ENCODE data around the gene FUZ. TPM values are rescaled to one million over a fixed set of nuclear protein-coding genes. Genes with fewer than 3 reads are reported as not detected.
"Not testable (repeated sequence)": the region's sequence is repeated elsewhere in the genome, so short reads cannot be mapped to it uniquely, and the experiment has no call there.

Gene FUZ
- total RNA-seq, 2 experiments from 2014 or later, result 15.2 to 16.2 TPM

GRCh38 chr19:49823472-49823871 is 10.4 kb upstream of the FUZ start:
- no peak overlapping the region for H3K27ac Mint-ChIP-seq
- ChIA-PET CTCF (no interaction called here), POLR2A (no interaction called here)

DNA sequence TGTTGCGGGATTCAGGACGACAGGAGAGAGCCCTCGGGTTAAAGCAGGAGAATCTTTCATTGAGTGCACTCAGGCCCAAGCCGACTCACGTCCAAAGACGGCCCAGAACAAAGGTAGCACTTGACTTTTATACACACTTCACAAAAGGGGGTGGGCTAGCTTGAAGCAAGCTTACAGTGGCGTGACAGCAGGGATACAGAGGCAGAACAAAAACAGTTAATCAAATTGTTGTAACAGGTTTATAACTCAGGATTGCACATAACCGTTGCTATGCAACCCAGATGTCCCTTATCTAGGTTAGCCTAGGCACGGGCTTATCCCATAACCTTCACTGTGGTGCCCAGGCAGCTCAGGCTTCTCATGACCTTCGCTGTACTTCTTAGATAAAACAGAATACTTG is 7.0 kb upstream of the FUZ start:
- intact Hi-C loops (cut with micrococcal nuclease), result no loop called here
- H3K4me3 Mint-ChIP-seq, result no peak overlapping the region
- peaks cover 13% of the 10 kb centered on the region for H3K4me1 Mint-ChIP-seq (ENCODE audit: low read depth)
- no peaks in the 10 kb centered on the region for H3K36me3 Mint-ChIP-seq
- ChIA-PET CTCF (no interaction called here), POLR2A (no interaction called here)
- no peak overlapping the region for H3K27ac Mint-ChIP-seq
- H3K9me3 Mint-ChIP-seq, result no peaks in the 10 kb centered on the region
- DNase-seq, result no peak
- no peaks in the 10 kb centered on the region for H3K27me3 Mint-ChIP-seq

More at GRCh38 chr19:49823472-49823871, 10.4 kb upstream of the FUZ start:
- Mint-ChIP-seq H3K27me3 (no peaks in the 10 kb centered on the region), H3K4me1 (ENCODE audit: low read depth) (peaks cover 10% of the 10 kb centered on the region), H3K9me3 (no peaks in the 10 kb centered on the region), H3K36me3 (peaks cover 3% of the 10 kb centered on the region), H3K4me3 (no peak overlapping the region)
- no peak for DNase-seq
- intact Hi-C loops (cut with micrococcal nuclease), result no loop called here

GRCh38 chr19:49819452-49820115 is 6.5 kb upstream of the FUZ start:
- H3K36me3 Mint-ChIP-seq, H3K27me3 Mint-ChIP-seq, POLR2A ChIA-PET, DNase-seq, H3K9me3 Mint-ChIP-seq: not testable (repeated sequence)
- CTCF ChIA-PET, result interaction anchor here (0.9 kb wide), 1 partner anchor 102 kb away, joined by 3 read pairs; no protein-coding TSS in a partner anchor
- intact Hi-C loops (cut with micrococcal nuclease), result loop anchor here (2.0 to 5.0 kb wide), 2 partner anchors 31 to 48 kb away; partner anchors contain the start of genes PNKP and PTOV1
- Mint-ChIP-seq H3K4me1 (ENCODE audit: low read depth) (peaks cover 13% of the 10 kb centered on the region), H3K27ac (peak overlapping the region; percentile 11), H3K4me3 (peak overlapping the region; percentile 93)

DNA sequence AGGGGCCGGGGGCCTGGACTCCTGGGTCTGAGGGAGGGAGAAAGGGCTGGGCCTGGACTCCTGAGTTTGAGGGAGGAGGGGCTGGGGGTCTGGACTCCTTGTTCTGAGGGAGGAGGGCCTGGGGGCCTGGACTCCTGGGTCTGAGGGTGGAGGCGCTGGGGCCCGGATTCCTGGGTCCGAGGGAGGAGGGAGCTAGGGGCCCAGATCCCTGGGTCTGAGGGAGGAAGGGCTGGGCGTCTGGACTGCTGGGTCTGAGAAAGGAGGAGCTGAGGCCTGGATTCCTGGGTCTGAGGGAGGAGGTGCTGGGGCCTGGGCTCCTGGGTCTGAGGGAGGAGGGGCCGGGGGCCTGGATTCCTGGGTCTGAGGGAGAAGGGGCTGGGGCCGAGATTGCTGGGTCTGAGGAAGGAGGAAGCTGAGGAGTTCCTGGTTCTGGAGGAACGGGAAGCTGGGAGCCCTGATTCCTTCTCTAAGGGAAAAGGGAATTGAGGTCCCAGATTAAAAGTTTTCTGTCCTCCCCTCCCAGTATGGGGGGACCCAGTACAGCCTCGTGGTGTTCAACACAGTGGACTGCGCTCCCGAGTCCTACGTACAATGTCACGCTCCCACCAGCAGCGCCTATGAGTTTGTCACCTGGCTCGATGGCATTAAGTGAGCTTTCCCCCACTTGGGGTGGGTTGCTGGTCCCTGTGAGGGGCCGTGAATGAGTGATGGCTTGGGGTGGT is 5.7 kb upstream of the FUZ start:
- Mint-ChIP-seq H3K36me3 (no peaks in the 10 kb centered on the region), H3K4me1 (ENCODE audit: low read depth) (peaks cover 16% of the 10 kb centered on the region), H3K9me3 (no peaks in the 10 kb centered on the region), H3K4me3 (peak overlapping the region; percentile 93), H3K27ac (peak overlapping the region; percentile 98), H3K27me3 (no peaks in the 10 kb centered on the region)
- ChIA-PET POLR2A (interaction anchor here (0.6 kb wide), 1 partner anchor 49 kb away, joined by 4 read pairs; the partner anchor contains the start of gene PNKP), CTCF (interaction anchor here (0.7 to 1.1 kb wide), 3 partner anchors 101 to 1499 kb away, joined by 3 to 6 read pairs (median 4); no protein-coding TSS in a partner anchor)
- DNase-seq, result no peak
- intact Hi-C loops (cut with micrococcal nuclease), result loop anchor here (1.0 to 5.0 kb wide), 3 partner anchors 32 to 53 kb away; partner anchors contain the start of genes PNKP and PTOV1

- intact Hi-C loops (cut with micrococcal nuclease), result loop anchor here (1.0 to 5.0 kb wide), 3 partner anchors 33 to 52 kb away; partner anchors contain the start of genes PNKP and PTOV1
- Mint-ChIP-seq H3K36me3 (no peaks in the 10 kb centered on the region), H3K9me3 (no peaks in the 10 kb centered on the region), H3K27ac (peak within 1 kb of the TSS; percentile 98), H3K4me3 (peak within 1 kb of the TSS; percentile 93), H3K27me3 (no peaks in the 10 kb centered on the region), H3K4me1 (ENCODE audit: low read depth) (peaks cover 19% of the 10 kb centered on the region)
- peak; percentile 91 for DNase-seq
- POLR2A ChIA-PET, result no interaction called here
- CTCF ChIA-PET, result interaction anchor here (0.7 to 1.1 kb wide), 2 partner anchors 101 to 1498 kb away, joined by 4 to 6 read pairs; no protein-coding TSS in a partner anchor
Measured at GRCh38 chr19:49817964-49818648, 5.0 kb upstream of the FUZ start, which contains the start of gene MED25. MED25 (plus strand) TSS chr19:49818289; CDS start chr19:49818342, 53 bp downstream.

DNA sequence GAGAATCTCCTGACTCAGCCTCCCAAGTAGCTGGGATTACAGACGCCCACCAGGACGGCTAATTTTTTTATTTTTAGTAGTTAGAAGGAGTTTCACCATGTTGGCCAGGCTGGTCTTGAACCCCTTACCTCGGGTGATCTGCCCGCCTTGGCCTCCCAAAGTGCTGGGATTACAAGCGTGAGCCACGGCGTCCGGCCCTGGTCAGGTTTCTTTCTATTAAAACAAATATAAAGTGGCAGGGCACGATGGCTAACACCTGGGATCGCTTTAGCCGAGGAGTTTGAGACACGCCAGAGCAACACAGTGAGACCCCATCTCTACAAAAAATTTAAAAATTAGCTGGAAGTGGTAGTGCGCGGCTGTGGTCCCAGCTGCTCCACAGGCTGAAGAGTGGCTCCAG is 3.5 kb upstream of the FUZ start:
- Mint-ChIP-seq H3K4me1 (ENCODE audit: low read depth) (peaks cover 31% of the 10 kb centered on the region), H3K4me3 (no peak overlapping the region), H3K27ac (no peak overlapping the region), H3K36me3 (no peaks in the 10 kb centered on the region), H3K27me3 (no peaks in the 10 kb centered on the region), H3K9me3 (no peaks in the 10 kb centered on the region)
- CTCF ChIA-PET, result no interaction called here
- no peak for DNase-seq
- intact Hi-C loops (cut with micrococcal nuclease), result loop anchor here (5.0 kb wide), 1 partner anchor 51 kb away; the partner anchor contains the start of gene PNKP
- POLR2A ChIA-PET, result no interaction called here

DNA sequence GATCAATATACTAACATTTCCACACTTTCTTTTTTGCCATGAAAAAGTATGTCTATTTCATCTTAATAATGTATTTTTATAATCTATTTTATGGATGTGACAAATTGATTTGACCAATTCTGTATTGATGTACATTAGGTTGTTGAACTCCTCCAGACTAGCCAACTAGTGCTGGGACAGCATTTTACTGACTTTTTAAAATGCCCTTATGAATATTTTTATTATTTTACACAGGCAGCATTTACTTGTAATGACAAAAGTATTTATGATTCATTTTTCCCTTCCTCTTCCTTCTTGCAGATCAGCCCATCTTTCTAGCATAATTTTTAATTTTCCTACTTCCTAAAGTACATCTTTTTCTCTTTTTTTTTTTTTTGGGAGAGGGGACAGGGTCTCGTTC is 918 bp upstream of the FUZ start:
- H3K27ac Mint-ChIP-seq, result peak overlapping the region; percentile 96
- no peaks in the 10 kb centered on the region for H3K27me3 Mint-ChIP-seq
- peak overlapping the region; percentile 37 for H3K4me3 Mint-ChIP-seq
- intact Hi-C loops (cut with micrococcal nuclease), result loop anchor here (5.0 kb wide), 3 partner anchors 113 to 317 kb away; partner anchors contain the start of genes ATF5, NUP62, PRR12 and RPS11
- peaks cover 33% of the 10 kb centered on the region for H3K4me1 Mint-ChIP-seq (ENCODE audit: low read depth)
- POLR2A ChIA-PET, result interaction anchor here (1.3 to 1.9 kb wide), 3 partner anchors 36 to 174 kb away, joined by 3 to 9 read pairs (median 8); partner anchors contain the start of genes PTOV1 and RRAS
- no peak for DNase-seq
- H3K36me3 Mint-ChIP-seq, result peaks cover 3% of the 10 kb centered on the region
- CTCF ChIA-PET, result interaction anchor here (0.7 to 1.0 kb wide), 2 partner anchors 15 to 19 kb away, joined by 3 read pairs; no protein-coding TSS in a partner anchor
- no peaks in the 10 kb centered on the region for H3K9me3 Mint-ChIP-seq

DNA sequence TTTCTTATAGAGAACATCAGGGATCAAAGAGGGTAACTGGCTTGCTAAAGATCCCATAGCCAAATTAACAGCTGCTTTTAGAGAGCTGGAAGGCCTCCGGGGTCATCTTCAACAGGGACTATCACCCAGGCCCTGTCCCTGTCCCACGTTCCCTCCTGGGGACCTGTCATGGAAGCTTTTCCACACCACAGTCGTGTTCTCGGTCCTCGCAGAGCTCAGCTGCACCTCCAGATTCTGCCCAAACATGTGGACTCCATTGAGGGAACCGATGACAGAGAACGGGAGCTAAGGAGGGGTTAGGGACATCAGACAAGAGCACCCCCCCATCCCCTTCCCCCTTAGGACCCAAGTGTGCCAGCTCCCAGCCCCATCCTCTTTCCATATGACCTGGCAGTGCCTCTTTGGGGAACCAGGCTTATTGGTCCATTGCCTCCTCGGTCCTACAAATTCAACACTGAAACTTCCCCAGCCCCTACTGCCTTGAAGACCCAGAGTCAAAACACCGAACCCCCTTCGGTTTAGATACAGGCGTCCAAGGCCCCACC is 568 bp downstream of the FUZ start:
- ChIA-PET CTCF (interaction anchor here (1.0 to 1.1 kb wide), 2 partner anchors 96 to 169 kb away, joined by 3 to 4 read pairs; no protein-coding TSS in a partner anchor), POLR2A (interaction anchor here (0.8 to 1.9 kb wide), 4 partner anchors 38 to 172 kb away, joined by 3 to 9 read pairs (median 6); partner anchors contain the start of genes AP2A1, PTOV1 and RRAS)
- Mint-ChIP-seq H3K27ac (peak overlapping the region; percentile 96), H3K27me3 (no peaks in the 10 kb centered on the region), H3K9me3 (no peaks in the 10 kb centered on the region), H3K36me3 (peaks cover 3% of the 10 kb centered on the region), H3K4me1 (ENCODE audit: low read depth) (peaks cover 35% of the 10 kb centered on the region), H3K4me3 (peak overlapping the region; percentile 86)
- intact Hi-C loops (cut with micrococcal nuclease), result loop anchor here (5.0 kb wide), 3 partner anchors 115 to 315 kb away; partner anchors contain the start of genes ATF5, NUP62, PRR12 and RPS11
- no peak for DNase-seq

- Mint-ChIP-seq H3K4me1 (ENCODE audit: low read depth) (peaks cover 35% of the 10 kb centered on the region), H3K4me3 (no peak overlapping the region), H3K27me3 (no peaks in the 10 kb centered on the region), H3K9me3 (no peaks in the 10 kb centered on the region), H3K27ac (no peak overlapping the region), H3K36me3 (peaks cover 3% of the 10 kb centered on the region)
- no peak for DNase-seq
- ChIA-PET CTCF (no interaction called here), POLR2A (no interaction called here)
- intact Hi-C loops (cut with micrococcal nuclease), result loop anchor here (5.0 kb wide), 3 partner anchors 116 to 314 kb away; partner anchors contain the start of genes ATF5, NUP62, PRR12 and RPS11
Measured at GRCh38 chr19:49811328-49811727, 1.8 kb downstream of the FUZ start.

DNA sequence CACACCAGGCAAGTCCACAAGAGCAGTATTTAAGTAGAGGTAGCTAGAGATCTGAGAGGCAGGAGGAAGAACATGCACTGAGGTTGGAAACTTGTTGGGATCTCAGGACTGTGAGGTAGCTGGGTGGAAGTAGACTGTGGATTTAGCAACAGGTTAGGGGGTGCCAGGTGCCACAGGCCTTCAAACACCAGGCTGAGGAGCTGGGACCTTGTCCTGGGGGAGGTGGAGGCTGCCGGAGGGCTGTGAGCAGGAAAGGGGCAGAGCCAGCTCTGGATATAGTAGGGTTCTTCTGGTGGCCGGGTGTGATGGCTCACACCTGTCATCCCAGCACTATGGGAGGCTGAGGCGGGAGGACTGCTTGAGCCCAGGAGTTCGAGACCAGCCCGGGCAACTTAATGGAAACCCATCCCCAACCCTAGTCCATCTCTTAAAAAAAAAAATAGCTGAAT is 3.1 kb downstream of the FUZ start:
- H3K4me1 Mint-ChIP-seq (ENCODE audit: low read depth), result peaks cover 35% of the 10 kb centered on the region

More for the DNA sequence above, 3.1 kb downstream of the FUZ start:
- intact Hi-C loops (cut with micrococcal nuclease), result loop anchor here (2.0 to 5.0 kb wide), 4 partner anchors 117 to 313 kb away; partner anchors contain the start of genes ATF5, NUP62, PRMT1 and PRR12
- no peak for DNase-seq
- Mint-ChIP-seq H3K9me3 (no peaks in the 10 kb centered on the region), H3K27me3 (no peaks in the 10 kb centered on the region), H3K36me3 (peaks cover 7% of the 10 kb centered on the region), H3K4me3 (peak overlapping the region; percentile 81), H3K27ac (peak overlapping the region; percentile 52)
- ChIA-PET CTCF (interaction anchor here (0.9 to 1.1 kb wide), 2 partner anchors 53 to 93 kb away, joined by 3 to 4 read pairs; no protein-coding TSS in a partner anchor), POLR2A (no interaction called here)

Measured in activated CD4-positive, alpha-beta memory T cell treated with anti-CD3 and anti-CD28 coated beads for 36 hours (primary cell).